ENCODE results near the gene MTERF2.

MTERF2 gene

GRCh38 chr12:106950591-106950990 is 36.4 kb downstream of the MTERF2 start:
- no peak for DNase-seq

- no peak for DNase-seq
These were observed 39.5 kb downstream of the MTERF2 start for GRCh38 chr12:106947461-106947860.

- DNase-seq, result peak; percentile 16
These were observed 41.6 kb downstream of the MTERF2 start for GRCh38 chr12:106945261-106945851.

- DNase-seq, result peak; percentile 83
These were observed 44.2 kb downstream of the MTERF2 start for GRCh38 chr12:106942775-106943174.

- peak; percentile 55 for DNase-seq
These were observed 45.3 kb downstream of the MTERF2 start for GRCh38 chr12:106941481-106942156.

GRCh38 chr12:106934277-106934676 is 52.7 kb downstream of the MTERF2 start:
- no peak for DNase-seq

Data from hematopoietic multipotent progenitor cell treated with erythropoietin and hydrocortisone succinate and interleukin-3 and kit ligand, for 8 days (in vitro differentiated cells).